ENCODE measurements around the gene C22orf42. TPM values are rescaled to one million over a fixed set of nuclear protein-coding genes. Genes with fewer than 3 reads are reported as not detected.
A peak's percentile ranks its signal among the peaks of the same experiment; 100 is the strongest.

The C22orf42 gene
- total RNA-seq, 1 experiment from 2014 or later, result not detected

- no peaks in the 10 kb centered on the region for H3K4me1 ChIP-seq
- ChIA-PET POLR2A (no interaction called here), CTCF (no interaction called here)
- no peak overlapping the region for H3K4me3 ChIP-seq (ENCODE audit: low read depth, low read length)
- BruUV-seq (replicated peaks), result no TSS peak
- no peak overlapping the region for H3K4me3 Mint-ChIP-seq (ENCODE audit: unreplicated experiment)
- no peaks in the 10 kb centered on the region for H3K27me3 ChIP-seq (replicated peaks; ENCODE audit: control insufficient read depth, insufficient read depth, low read length)
- H3K27me3 Mint-ChIP-seq (ENCODE audit: insufficient read depth, unreplicated experiment), result peaks cover 12% of the 10 kb centered on the region
- intact Hi-C loops (cut with micrococcal nuclease; ENCODE audit: unreplicated experiment), result loop anchor here (10.0 kb wide), 1 partner anchor 85 kb away; the partner anchor contains the start of gene RFPL2
- TF ChIP-seq CTCF (IDR thresholded peaks at IDR 0.05; ENCODE audit: insufficient read depth in 1 of 2, low read depth in 1 of 2, low read length in 1 of 2, severe bottlenecking in 1 of 2, unreplicated experiment in 1 of 2), result peak in 1 of 2 experiments; percentile 14
- H3K9me3 Mint-ChIP-seq (ENCODE audit: unreplicated experiment), result no peaks in the 10 kb centered on the region
- H3K36me3 Mint-ChIP-seq (ENCODE audit: insufficient read depth, unreplicated experiment), result no peaks in the 10 kb centered on the region
- no peaks in the 10 kb centered on the region for H3K4me1 Mint-ChIP-seq (ENCODE audit: low read depth, unreplicated experiment)
- H3K27ac Mint-ChIP-seq (ENCODE audit: unreplicated experiment), result no peak overlapping the region
- no peaks in the 10 kb centered on the region for H3K9me3 ChIP-seq
- no peaks in the 10 kb centered on the region for H3K36me3 ChIP-seq (ENCODE audit: control insufficient read depth, insufficient read depth, low read length)
- no peak for DNase-seq
These were observed 39.4 kb downstream of the C22orf42 start for GRCh38 chr22:32119568-32120235.

DNA sequence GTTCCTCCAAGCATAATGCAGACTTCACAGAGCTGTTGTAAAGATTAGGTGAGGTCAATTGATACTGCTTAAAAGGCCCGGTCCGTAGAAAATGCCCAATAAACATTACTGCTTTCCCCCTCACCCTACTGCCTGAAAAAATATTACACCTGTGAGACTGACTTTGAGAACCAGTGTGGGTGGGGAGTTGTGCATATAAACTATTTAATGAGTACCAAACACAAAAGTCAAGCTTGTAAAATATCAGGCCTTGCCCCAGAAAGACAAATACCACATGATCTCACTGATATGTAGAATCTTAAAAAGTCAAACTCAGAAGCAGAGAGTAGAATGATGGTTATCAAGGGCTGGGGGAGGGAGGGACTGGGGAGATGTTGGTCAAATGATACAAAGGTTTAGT, 46.7 kb downstream of the C22orf42 start:
- intact Hi-C loops (cut with micrococcal nuclease; ENCODE audit: unreplicated experiment), result no loop called here
- H3K27me3 Mint-ChIP-seq (ENCODE audit: insufficient read depth, unreplicated experiment), result peaks cover 7% of the 10 kb centered on the region
- DNase-seq, result no peak
- H3K4me1 Mint-ChIP-seq (ENCODE audit: low read depth, unreplicated experiment), result no peaks in the 10 kb centered on the region
- ChIA-PET CTCF (no interaction called here), POLR2A (no interaction called here)
- no peaks in the 10 kb centered on the region for H3K9me3 ChIP-seq
- no peaks in the 10 kb centered on the region for H3K27me3 ChIP-seq (replicated peaks; ENCODE audit: control insufficient read depth, insufficient read depth, low read length)
- no peaks in the 10 kb centered on the region for H3K36me3 Mint-ChIP-seq (ENCODE audit: insufficient read depth, unreplicated experiment)
- no peak overlapping the region for H3K4me3 Mint-ChIP-seq (ENCODE audit: unreplicated experiment)
- BruUV-seq (replicated peaks), result no TSS peak
- H3K27ac Mint-ChIP-seq (ENCODE audit: unreplicated experiment), result no peak overlapping the region
- H3K9me3 Mint-ChIP-seq (ENCODE audit: unreplicated experiment), result no peaks in the 10 kb centered on the region
- no peaks in the 10 kb centered on the region for H3K4me1 ChIP-seq
- no peak for TF ChIP-seq CTCF (IDR thresholded peaks at IDR 0.05; ENCODE audit: insufficient read depth in 1 of 2, low read depth in 1 of 2, low read length in 1 of 2, severe bottlenecking in 1 of 2, unreplicated experiment in 1 of 2)
- H3K4me3 ChIP-seq (ENCODE audit: low read depth, low read length), result no peak overlapping the region
- H3K36me3 ChIP-seq (ENCODE audit: control insufficient read depth, insufficient read depth, low read length), result no peaks in the 10 kb centered on the region

- no peaks in the 10 kb centered on the region for H3K9me3 ChIP-seq
- Mint-ChIP-seq H3K4me1 (ENCODE audit: low read depth, unreplicated experiment) (no peaks in the 10 kb centered on the region), H3K36me3 (ENCODE audit: insufficient read depth, unreplicated experiment) (no peaks in the 10 kb centered on the region), H3K27ac (ENCODE audit: unreplicated experiment) (no peak overlapping the region), H3K4me3 (ENCODE audit: unreplicated experiment) (no peak overlapping the region), H3K27me3 (ENCODE audit: insufficient read depth, unreplicated experiment) (peaks cover 6% of the 10 kb centered on the region), H3K9me3 (ENCODE audit: unreplicated experiment) (no peaks in the 10 kb centered on the region)
- peak in 1 of 2 experiments; percentile 48 for DNase-seq
- no peak overlapping the region for H3K4me3 ChIP-seq (ENCODE audit: low read depth, low read length)
- no peak for TF ChIP-seq CTCF (IDR thresholded peaks at IDR 0.05; ENCODE audit: insufficient read depth in 1 of 2, low read depth in 1 of 2, low read length in 1 of 2, severe bottlenecking in 1 of 2, unreplicated experiment in 1 of 2)
- no peaks in the 10 kb centered on the region for H3K4me1 ChIP-seq
- CTCF ChIA-PET, result no interaction called here
- no TSS peak for BruUV-seq (replicated peaks)
- no peaks in the 10 kb centered on the region for H3K27me3 ChIP-seq (replicated peaks; ENCODE audit: control insufficient read depth, insufficient read depth, low read length)
- intact Hi-C loops (cut with micrococcal nuclease; ENCODE audit: unreplicated experiment), result no loop called here
- POLR2A ChIA-PET, result interaction anchor here (0.6 kb wide), 1 partner anchor 55 kb away, joined by 4 read pairs; no protein-coding TSS in a partner anchor
- no peaks in the 10 kb centered on the region for H3K36me3 ChIP-seq (ENCODE audit: control insufficient read depth, insufficient read depth, low read length)
These were observed 52.2 kb downstream of the C22orf42 start for GRCh38 chr22:32106930-32107329.

Data from Caco-2 (cell line).